CD14-positive monocyte (primary cell): Measurements from ENCODE around the gene VCAN. TPM values are rescaled to one million over a fixed set of nuclear protein-coding genes. Genes with fewer than 3 reads are reported as not detected.

ENCODE experiments used
- DNase-seq, 3 donors: peaks; one replicate each; pipeline ENCODE4 v3.0.0-alpha.2; 2011 to 2022
- H2AFZ ChIP-seq: 2 replicates; pipeline ENCODE4 v1.6.0; 2012; ENCODE audit warnings: mild to moderate bottlenecking, low read depth, low read length, inconsistent platforms; ENCODE audit not compliant: insufficient read depth, poor library complexity, severe bottlenecking
- H3K27ac ChIP-seq, 2 donors: 1 replicate in 1 of 2; 2 replicates in 1 of 2; pipeline ENCODE4 v1.5.1; 2012 to 2013; ENCODE audit warnings: low read length in 2 of 2, control low read depth in 1 of 2, inconsistent platforms in 1 of 2, low read depth in 1 of 2, mild to moderate bottlenecking in 1 of 2
- H3K27me3 ChIP-seq, 2 donors: one replicate each; pipeline versions ENCODE4 v1.6.0 to v1.6.1; 2011 to 2013; ENCODE audit warnings: low read length in 2 of 2; ENCODE audit not compliant: control insufficient read depth in 2 of 2, insufficient read depth in 2 of 2
- H3K36me3 ChIP-seq, 2 donors: replicated peaks in 1 of 2; 1 replicate in 1 of 2; 2 replicates in 1 of 2; pipeline versions ENCODE4 v1.5.1 to v1.6.1; 2012 to 2013; ENCODE audit warnings: low read length in 2 of 2, control low read depth in 1 of 2, inconsistent platforms in 1 of 2, mild to moderate bottlenecking in 1 of 2; ENCODE audit not compliant: insufficient read depth in 2 of 2, control insufficient read depth in 1 of 2
- H3K4me1 ChIP-seq, 2 donors: 1 replicate in 1 of 2; 2 replicates in 1 of 2; pipeline versions ENCODE4 v1.5.1 to v1.6.1; 2012 to 2013; ENCODE audit warnings: low read length in 2 of 2, control low read depth in 1 of 2, inconsistent platforms in 1 of 2, mild to moderate bottlenecking in 1 of 2, moderate library complexity in 1 of 2; ENCODE audit not compliant: insufficient read depth in 2 of 2, control insufficient read depth in 1 of 2
- H3K4me2 ChIP-seq: replicated peaks from 2 replicates; pipeline ENCODE3; 2012; ENCODE audit warnings: low read length, moderate library complexity, mild to moderate bottlenecking; ENCODE audit not compliant: poor library complexity, severe bottlenecking; ENCODE audit errors: extremely low read depth
- H3K4me3 ChIP-seq, 3 experiments: fragments of 200-600 bp in 1 of 3; sonication (generic) in 1 of 3; replicated peaks in 1 of 3; 1 replicate in 2 of 3; 2 replicates in 1 of 3; pipeline ENCODE4 v1.5.1; 2011 to 2013; ENCODE audit warnings: low read length in 3 of 3, mild to moderate bottlenecking in 3 of 3, control low read depth in 2 of 3, low read depth in 2 of 3, inconsistent platforms in 1 of 3, moderate library complexity in 1 of 3
- H3K79me2 ChIP-seq: 2 replicates; pipeline ENCODE4 v1.6.0; 2012; ENCODE audit warnings: mild to moderate bottlenecking, control low read depth, inconsistent platforms, low read length, moderate library complexity; ENCODE audit not compliant: insufficient read depth
- H3K9ac ChIP-seq: 2 replicates; pipeline ENCODE4 v1.6.0; 2017; ENCODE audit warnings: low read length, mild to moderate bottlenecking; ENCODE audit not compliant: insufficient read depth, poor library complexity, severe bottlenecking
- H3K9me3 ChIP-seq, 2 donors: replicated peaks in 1 of 2; 1 replicate in 1 of 2; 2 replicates in 1 of 2; pipeline versions ENCODE4 v1.5.1 to v1.6.1; 2012 to 2013; ENCODE audit warnings: low read length in 2 of 2, control low read depth in 1 of 2; ENCODE audit not compliant: control insufficient read depth in 1 of 2, insufficient read depth in 1 of 2
- H4K20me1 ChIP-seq: 2 replicates; pipeline ENCODE4 v1.6.0; 2012; ENCODE audit warnings: mild to moderate bottlenecking, low read length, control low read depth, moderate library complexity; ENCODE audit not compliant: insufficient read depth
- H3K27ac Mint-ChIP-seq, 7 donors: one replicate each; pipeline ENCODE4 v1.8.0; 2020; ENCODE audit warnings: mild to moderate bottlenecking in 7 of 7, mixed read lengths in 7 of 7, moderate library complexity in 6 of 7, inconsistent platforms in 2 of 7
- H3K27me3 Mint-ChIP-seq, 3 donors: one replicate each; pipeline ENCODE4 v1.8.0; 2021 to 2022; ENCODE audit warnings: low read depth in 3 of 3, mild to moderate bottlenecking in 3 of 3, mixed read lengths in 3 of 3, moderate library complexity in 3 of 3, inconsistent platforms in 1 of 3
- H3K36me3 Mint-ChIP-seq, 2 donors: one replicate each; pipeline ENCODE4 v1.8.0; 2020; ENCODE audit warnings: mixed read lengths in 2 of 2, inconsistent platforms in 1 of 2, mild to moderate bottlenecking in 1 of 2
- H3K4me1 Mint-ChIP-seq: one replicate; pipeline ENCODE4 v1.8.0; 2020; ENCODE audit warnings: mild to moderate bottlenecking, mixed read lengths
- H3K4me3 Mint-ChIP-seq, 2 donors: one replicate each; pipeline ENCODE4 v1.8.0; 2020; ENCODE audit warnings: mild to moderate bottlenecking in 2 of 2, mixed read lengths in 2 of 2, moderate library complexity in 1 of 2
- H3K9me3 Mint-ChIP-seq, 7 donors: one replicate each; pipeline ENCODE4 v1.8.0; 2020 to 2022; ENCODE audit warnings: mixed read lengths in 7 of 7, mild to moderate bottlenecking in 6 of 7, moderate library complexity in 6 of 7, inconsistent platforms in 2 of 7
- CTCF ChIP-seq: fragments of 200-600 bp; IDR thresholded peaks from one replicate; pipeline ENCODE4 v1.8.0; 2022; ENCODE audit warnings: antibody characterized with exemption, mild to moderate bottlenecking
- WGBS: methylation state at CpG from one replicate; pipeline ENCODE4 v1.1.5; 2013; ENCODE audit warnings: missing lambda C conversion rate; ENCODE audit not compliant: insufficient coverage; 5-methylcytosine and 5-hydroxymethylcytosine counted together
- intact Hi-C, 2 donors: fragments of 100-400 bp; cut with micrococcal nuclease; formaldehyde crosslinking; loops; one replicate each; pipeline versions ENCODE4 v1.15.0 to v1.15.1; 2023
- polyA plus RNA-seq, 3 donors: library from polyadenylated mRNA; depleted of rRNA in 1 of 3; unstranded in 2 of 3; stranded (reverse) in 1 of 3; fragments of 300-500 nt in 2 of 3; fragments of >200 nt in 1 of 3; fragmentation: Illumina TruSeq in 2 of 3; gene quantifications; 1 replicate in 2 of 3; 2 replicates in 1 of 3; pipeline ENCODE4 v1.2.3, GENCODE V29; 2012 to 2021

Gene VCAN
- polyA plus RNA-seq, 3 donors = 417 to 844 (median 630) TPM

- no peak overlapping the region for H3K9ac ChIP-seq
- H3K4me3 Mint-ChIP-seq = no peak overlapping the region
These were observed 123.7 kb downstream of the VCAN start for GRCh38 chr5:83595217-83595616.

GRCh38 chr5:83608122-83608521 lies 136.6 kb downstream of the VCAN start:
- Histone ChIP-seq H3K27ac (no peak overlapping the region), H3K36me3 (no peaks in the 10 kb centered on the region), H3K27me3 (no peaks in the 10 kb centered on the region), H3K9me3 (peaks cover 0 to 4% of the 10 kb centered on the region in 2 donors), H2AFZ (no peak overlapping the region), H4K20me1 (no peaks in the 10 kb centered on the region), H3K79me2 (no peaks in the 10 kb centered on the region), H3K9ac (no peak overlapping the region), H3K4me3 (no peak overlapping the region), H3K4me2 (no peak overlapping the region), H3K4me1 (no peaks in the 10 kb centered on the region)
- peaks cover 0 to 5% (median 4%) of the 10 kb centered on the region in 3 donors for H3K27me3 Mint-ChIP-seq
- TF ChIP-seq CTCF = peak; percentile 62
- intact Hi-C loops = no loop called here
- no peak overlapping the region for H3K4me3 Mint-ChIP-seq
- peaks cover 0 to 9% (median 0%) of the 10 kb centered on the region in 7 donors for H3K9me3 Mint-ChIP-seq
- 0% methylated on average over 1 of the region's 3 CpGs for WGBS
- no peak overlapping the region for H3K27ac Mint-ChIP-seq
- peak; percentile 5 to 36 (median 14) for DNase-seq
- H3K36me3 Mint-ChIP-seq = no peaks in the 10 kb centered on the region
- H3K4me1 Mint-ChIP-seq = no peaks in the 10 kb centered on the region

More at GRCh38 chr5:83595217-83595616, 123.7 kb downstream of the VCAN start:
- H3K36me3 ChIP-seq = no peaks in the 10 kb centered on the region
- no CpG with 5 or more reads among the region's 3 CpGs for WGBS
- H3K27me3 ChIP-seq = no peaks in the 10 kb centered on the region
- no peaks in the 10 kb centered on the region for H4K20me1 ChIP-seq
- no peaks in the 10 kb centered on the region for H3K36me3 Mint-ChIP-seq
- no peaks in the 10 kb centered on the region for H3K9me3 ChIP-seq
- intact Hi-C loops = no loop called here
- H3K4me1 Mint-ChIP-seq = no peaks in the 10 kb centered on the region
- H2AFZ ChIP-seq = no peak overlapping the region
- no peak for DNase-seq
- H3K4me3 ChIP-seq = no peak overlapping the region
- H3K4me1 ChIP-seq = no peaks in the 10 kb centered on the region
- H3K27ac Mint-ChIP-seq = no peak overlapping the region
- H3K79me2 ChIP-seq = no peaks in the 10 kb centered on the region
- H3K27me3 Mint-ChIP-seq = peaks cover 0 to 8% (median 6%) of the 10 kb centered on the region in 3 donors
- no peak overlapping the region for H3K4me2 ChIP-seq
- no peak overlapping the region for H3K27ac ChIP-seq
- TF ChIP-seq CTCF = no peak
- no peaks in the 10 kb centered on the region for H3K9me3 Mint-ChIP-seq
